GM20000 (cell line): Measurements from ENCODE around the gene LSM5.

ENCODE experiments used
- DNase-seq: peaks from one replicate; pipeline ENCODE4 v3.0.0; 2012; ENCODE audit warnings: low spot score
- CTCF ChIP-seq: IDR thresholded peaks from 2 replicates; pipeline ENCODE4 v1.5.1; 2012; ENCODE audit warnings: mild to moderate bottlenecking, control low read depth; ENCODE audit errors: extremely low read depth, missing control alignments

LSM5 gene

DNA sequence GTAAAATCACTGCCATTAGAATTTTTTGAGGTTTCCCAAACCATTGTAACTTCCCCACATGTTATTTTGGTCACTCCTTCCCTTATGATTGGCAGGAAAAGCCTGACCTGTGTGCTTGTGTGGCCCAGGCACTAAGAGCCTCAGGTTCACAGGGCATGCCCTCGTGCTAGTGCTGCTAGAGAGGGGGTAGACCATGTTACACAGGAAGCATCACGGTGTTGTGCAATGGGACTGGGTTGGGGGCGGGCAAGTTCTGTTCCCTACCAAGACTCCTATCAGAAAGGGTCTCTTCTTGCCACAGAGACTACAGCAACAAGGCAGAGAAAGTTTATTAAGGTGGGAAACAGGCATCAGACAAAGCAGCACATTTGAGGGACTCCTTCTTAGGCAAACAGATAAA is 32.2 kb downstream of the LSM5 start:
- no peak for DNase-seq
- TF ChIP-seq CTCF = no peak

DNA sequence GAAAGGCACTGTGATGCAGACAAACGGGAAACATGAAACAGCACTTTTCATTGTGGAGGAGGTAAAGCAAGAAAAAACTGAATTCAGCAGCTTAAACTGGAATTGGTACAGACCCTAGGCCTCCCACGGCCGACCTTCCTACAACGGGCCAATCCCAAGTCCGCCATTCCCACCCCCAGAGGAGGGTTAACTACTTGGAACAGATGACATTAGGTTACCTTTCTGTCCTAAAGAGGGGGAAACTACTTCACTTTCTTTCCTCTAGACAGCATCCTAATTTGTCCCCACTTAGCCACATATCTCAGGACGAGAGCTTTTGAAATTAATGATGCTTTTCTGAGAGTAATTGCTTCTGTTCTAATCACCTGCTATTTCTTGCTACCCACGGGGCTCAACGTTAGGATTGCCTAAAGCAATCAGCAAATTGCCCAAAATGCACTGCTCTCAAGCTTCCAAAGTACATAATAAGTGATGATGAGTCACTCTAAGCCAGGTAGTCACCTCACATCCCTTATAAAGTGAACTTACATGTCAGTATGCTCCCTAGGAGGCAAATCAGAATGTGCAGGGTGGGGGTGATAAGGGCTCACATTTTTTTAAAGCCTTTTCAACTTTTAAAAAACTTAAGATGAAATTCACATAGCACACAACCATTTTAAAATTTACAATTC is 36.7 kb downstream of the LSM5 start:
- DNase-seq = no peak
- no peak for TF ChIP-seq CTCF

GRCh38 chr7:32447218-32447617 is 43.0 kb downstream of the LSM5 start:
- DNase-seq = no peak
- TF ChIP-seq CTCF = no peak

DNA sequence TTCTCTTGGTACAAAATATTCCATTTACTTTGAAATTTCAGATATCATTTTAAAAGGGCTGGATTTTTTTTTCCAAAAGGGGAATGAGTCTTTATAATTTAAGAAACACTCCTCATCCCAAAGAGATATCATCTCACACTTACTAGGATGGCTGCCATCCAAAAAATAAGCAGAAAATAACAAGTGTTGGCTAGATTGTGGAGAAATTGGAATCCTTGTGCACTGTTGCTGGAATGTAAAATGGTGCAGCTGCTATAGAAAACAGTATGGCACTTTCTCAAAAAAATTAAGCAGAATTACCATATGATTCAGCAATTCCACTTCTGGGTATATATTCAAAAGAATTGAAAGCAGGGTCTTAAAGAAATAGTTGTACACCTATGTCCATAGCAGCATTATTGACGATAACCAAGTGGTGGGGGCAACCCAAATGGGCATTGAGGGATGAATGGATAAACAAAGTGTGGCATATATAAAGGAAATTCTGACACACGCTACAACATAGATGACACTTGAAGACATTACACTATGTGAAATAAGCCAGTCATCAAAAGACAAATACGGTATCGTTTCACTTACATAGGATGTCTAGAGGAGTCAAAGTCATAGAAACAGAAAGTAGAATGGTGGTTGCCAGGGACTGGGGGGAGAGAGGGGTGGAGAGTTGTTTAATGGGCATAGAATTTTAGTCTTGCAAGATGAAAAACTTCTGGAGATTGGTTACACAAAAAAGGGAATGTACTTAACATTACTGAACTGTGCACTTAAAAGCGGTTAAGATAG is 53.8 kb downstream of the LSM5 start:
- no peak for DNase-seq

More for the DNA sequence above, 53.8 kb downstream of the LSM5 start:
- TF ChIP-seq CTCF = no peak
